ENCODE results near the gene SLC6A9. TPM values are rescaled to one million over a fixed set of nuclear protein-coding genes. Genes with fewer than 3 reads are reported as not detected.
A peak's percentile ranks its signal among the peaks of the same experiment; 100 is the strongest.

Gene SLC6A9
- total and polyA plus RNA-seq, 2 experiments from 2014 or later = 14.4 to 20.0 TPM

- Mint-ChIP-seq H3K4me1 (peaks cover 29% of the 10 kb centered on the region), H3K9me3 (no peaks in the 10 kb centered on the region), H3K4me3 (peak overlapping the region; percentile 88), H3K27me3 (ENCODE audit: insufficient read depth, low read depth, poor library complexity) (peaks cover 7% of the 10 kb centered on the region), H3K36me3 (ENCODE audit: low read depth) (no peaks in the 10 kb centered on the region; the same call in 2 of the 3 replicates), H3K27ac (peak overlapping the region; percentile 42; the same call in 1 of the 2 replicates)
- Histone ChIP-seq H4K20me1 (replicated peaks; ENCODE audit: insufficient read depth) (no peaks in the 10 kb centered on the region; the same call in 1 of the 2 replicates), H3K4me2 (peak overlapping the region; percentile 97), H2AFZ (peak overlapping the region; percentile 95), H3K27ac (ENCODE audit: low read depth) (peak overlapping the region; percentile 98; the same call in 1 of the 2 replicates), H3K79me2 (replicated peaks; ENCODE audit: insufficient read depth) (no peaks in the 10 kb centered on the region; the same call in 1 of the 2 replicates), H3F3A (replicated peaks; ENCODE audit: low read depth) (0 out of 2 replicates have a peak, but pooled peaks cover 7% of the 10 kb centered on the region), H3K27me3 (ENCODE audit: insufficient read depth) (no peaks in the 10 kb centered on the region), H3K36me3 (ENCODE audit: insufficient read depth) (no peaks in the 10 kb centered on the region), H3K9me2 (ENCODE audit: insufficient read depth) (no peaks in the 10 kb centered on the region), H3K4me1 (ENCODE audit: insufficient read depth) (peaks cover 5% of the 10 kb centered on the region), H3K4me3 (peak overlapping the region; percentile 88)
- ATAC-seq = peak; percentile 0; the same call in 2 of the 3 replicates
- TF ChIP-seq CREB1 (CRISPR knock-in tag; IDR thresholded peaks at IDR 0.05; ENCODE audit: low read depth) (no peak), EZH2phosphoT487 (IDR thresholded peaks at IDR 0.05; ENCODE audit: unreplicated experiment) (no peak)
- TF ChIP-seq, protein P1, sequence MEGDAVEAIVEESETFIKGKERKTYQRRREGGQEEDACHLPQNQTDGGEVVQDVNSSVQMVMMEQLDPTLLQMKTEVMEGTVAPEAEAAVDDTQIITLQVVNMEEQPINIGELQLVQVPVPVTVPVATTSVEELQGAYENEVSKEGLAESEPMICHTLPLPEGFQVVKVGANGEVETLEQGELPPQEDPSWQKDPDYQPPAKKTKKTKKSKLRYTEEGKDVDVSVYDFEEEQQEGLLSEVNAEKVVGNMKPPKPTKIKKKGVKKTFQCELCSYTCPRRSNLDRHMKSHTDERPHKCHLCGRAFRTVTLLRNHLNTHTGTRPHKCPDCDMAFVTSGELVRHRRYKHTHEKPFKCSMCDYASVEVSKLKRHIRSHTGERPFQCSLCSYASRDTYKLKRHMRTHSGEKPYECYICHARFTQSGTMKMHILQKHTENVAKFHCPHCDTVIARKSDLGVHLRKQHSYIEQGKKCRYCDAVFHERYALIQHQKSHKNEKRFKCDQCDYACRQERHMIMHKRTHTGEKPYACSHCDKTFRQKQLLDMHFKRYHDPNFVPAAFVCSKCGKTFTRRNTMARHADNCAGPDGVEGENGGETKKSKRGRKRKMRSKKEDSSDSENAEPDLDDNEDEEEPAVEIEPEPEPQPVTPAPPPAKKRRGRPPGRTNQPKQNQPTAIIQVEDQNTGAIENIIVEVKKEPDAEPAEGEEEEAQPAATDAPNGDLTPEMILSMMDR (conservative IDR thresholded peaks at IDR 0.05; ENCODE audit: low read depth in 2 of 2) = no peak
- no peak for DNase-seq (ENCODE audit: low spot score)
These were observed 84.0 kb downstream of the SLC6A9 start for GRCh38 chr1:43947061-43947873.

Other genes starting within 250 kb of the SLC6A9 start
- 10.4 and 35.7 TPM in 2 replicates for gene ARTN, start 97.7 kb downstream of the SLC6A9 start, total RNA-seq (2014; rRNA removed; shearing (Covaris generic))
- 6.7 and 7.6 TPM in 2 replicates for gene ARTN, start 97.7 kb downstream of the SLC6A9 start, polyA plus RNA-seq (2016; fragmentation: Nextera tagmentation; extraction: Ambion mirVana)
- gene IPO13, start 84.5 kb downstream of the SLC6A9 start, total RNA-seq (2014; rRNA removed; shearing (Covaris generic)) = 17.9 and 22.8 TPM in 2 replicates
- 10.4 and 12.5 TPM in 2 replicates for gene IPO13, start 84.5 kb downstream of the SLC6A9 start, polyA plus RNA-seq (2016; fragmentation: Nextera tagmentation; extraction: Ambion mirVana)
- 68.2 and 90.3 TPM in 2 replicates for gene DPH2, start 61.5 kb downstream of the SLC6A9 start, total RNA-seq (2014; rRNA removed; shearing (Covaris generic))
- gene DPH2, start 61.5 kb downstream of the SLC6A9 start, polyA plus RNA-seq (2016; fragmentation: Nextera tagmentation; extraction: Ambion mirVana) = 32.1 and 35.6 TPM in 2 replicates
- gene ATP6V0B, start 56.5 kb downstream of the SLC6A9 start, total RNA-seq (2014; rRNA removed; shearing (Covaris generic)) = 112 and 116 TPM in 2 replicates
- 142 and 149 TPM in 2 replicates for gene ATP6V0B, start 56.5 kb downstream of the SLC6A9 start, polyA plus RNA-seq (2016; fragmentation: Nextera tagmentation; extraction: Ambion mirVana)
- 52.7 and 63.1 TPM in 2 replicates for gene B4GALT2, start 52.3 kb downstream of the SLC6A9 start, total RNA-seq (2014; rRNA removed; shearing (Covaris generic))
- gene B4GALT2, start 52.3 kb downstream of the SLC6A9 start, polyA plus RNA-seq (2016; fragmentation: Nextera tagmentation; extraction: Ambion mirVana) = 22.4 and 22.8 TPM in 2 replicates
- gene CCDC24, start 39.9 kb downstream of the SLC6A9 start, total RNA-seq (2014; rRNA removed; shearing (Covaris generic)) = 8.3 and 9.5 TPM in 2 replicates
- gene CCDC24, start 39.9 kb downstream of the SLC6A9 start, polyA plus RNA-seq (2016; fragmentation: Nextera tagmentation; extraction: Ambion mirVana) = 13.4 and 17.2 TPM in 2 replicates
- gene KLF17, start 87.4 kb upstream of the SLC6A9 start, total RNA-seq (2014; rRNA removed; shearing (Covaris generic)) = not detected in 2 replicates
- gene KLF17, start 87.4 kb upstream of the SLC6A9 start, polyA plus RNA-seq (2016; fragmentation: Nextera tagmentation; extraction: Ambion mirVana) = not detected in 2 replicates
- 0.16 and 0.35 TPM in 2 replicates for gene KLF18, start 110.2 kb upstream of the SLC6A9 start, total RNA-seq (2014; rRNA removed; shearing (Covaris generic))
- gene KLF18, start 110.2 kb upstream of the SLC6A9 start, polyA plus RNA-seq (2016; fragmentation: Nextera tagmentation; extraction: Ambion mirVana) = not detected in 2 replicates
- gene DMAP1, start 182.0 kb upstream of the SLC6A9 start, total RNA-seq (2014; rRNA removed; shearing (Covaris generic)) = 38.8 and 40.0 TPM in 2 replicates
- 27.9 and 32.6 TPM in 2 replicates for gene DMAP1, start 182.0 kb upstream of the SLC6A9 start, polyA plus RNA-seq (2016; fragmentation: Nextera tagmentation; extraction: Ambion mirVana)

All from GM23338 (cell line).